ENCODE results near the gene RSPH3.

DNA sequence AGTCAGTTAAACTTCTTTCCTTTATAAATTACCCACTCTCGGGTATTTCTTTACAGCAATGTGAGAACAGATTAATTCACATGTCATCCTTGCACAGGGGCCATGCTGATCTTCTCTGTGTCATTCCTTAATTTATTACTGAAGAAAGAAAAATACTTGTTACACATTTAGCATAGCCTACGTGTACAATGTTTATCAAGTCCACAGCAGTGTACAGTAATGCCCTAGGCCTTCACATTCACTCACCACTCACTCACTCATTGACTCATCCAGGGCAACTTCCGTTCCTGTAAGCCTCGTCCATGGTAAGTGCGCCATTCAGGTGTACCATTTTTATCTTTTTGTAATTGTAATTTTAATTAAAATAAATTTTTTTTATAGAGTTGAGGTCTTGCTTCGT, 73.6 kb downstream of the RSPH3 start:
- TF ChIP-seq POLR2AphosphoS5 (IDR thresholded peaks at IDR 0.05; ENCODE audit: low read depth, low read length): no peak
- no peak for TF ChIP-seq SIN3A (IDR thresholded peaks at IDR 0.05; ENCODE audit: borderline replicate concordance, insufficient read depth, low read length)

All from PFSK-1 (cell line).